ENCODE data around the gene ALX4.

- TF ChIP-seq CTCF (IDR thresholded peaks at IDR 0.05) (no peak), POLR2AphosphoS5 (IDR thresholded peaks at IDR 0.05) (no peak), EP300 (IDR thresholded peaks at IDR 0.05) (no peak), POLR2A (IDR thresholded peaks at IDR 0.05; ENCODE audit: low read depth) (no peak)
These were observed 88.5 kb downstream of the ALX4 start for GRCh38 chr11:44221456-44221855.
